Coronary artery (tissue), 2 donors: ENCODE data around the gene MYO5C.

ENCODE experiments used
- DNase-seq: peaks from one replicate; pipeline ENCODE4 v3.0.0-alpha.2; 2017; ENCODE audit warnings: low spot score
- H3K27ac ChIP-seq, 2 donors: fragments of 200-600 bp; sonication (generic); one replicate each; pipeline ENCODE4 v1.5.1; 2016 to 2019
- H3K4me3 ChIP-seq: fragments of 200-600 bp; sonication (generic); 2 replicates; pipeline ENCODE4 v1.5.1; 2016; ENCODE audit warnings: mild to moderate bottlenecking, moderate library complexity
- TF ChIP-seq, protein P1 (sequence below): fragments of 200-600 bp; sonication (generic); IDR thresholded peaks from one replicate; pipeline ENCODE4 v1.5.1; 2019; ENCODE audit warnings: antibody characterized with exemption

The MYO5C gene

DNA sequence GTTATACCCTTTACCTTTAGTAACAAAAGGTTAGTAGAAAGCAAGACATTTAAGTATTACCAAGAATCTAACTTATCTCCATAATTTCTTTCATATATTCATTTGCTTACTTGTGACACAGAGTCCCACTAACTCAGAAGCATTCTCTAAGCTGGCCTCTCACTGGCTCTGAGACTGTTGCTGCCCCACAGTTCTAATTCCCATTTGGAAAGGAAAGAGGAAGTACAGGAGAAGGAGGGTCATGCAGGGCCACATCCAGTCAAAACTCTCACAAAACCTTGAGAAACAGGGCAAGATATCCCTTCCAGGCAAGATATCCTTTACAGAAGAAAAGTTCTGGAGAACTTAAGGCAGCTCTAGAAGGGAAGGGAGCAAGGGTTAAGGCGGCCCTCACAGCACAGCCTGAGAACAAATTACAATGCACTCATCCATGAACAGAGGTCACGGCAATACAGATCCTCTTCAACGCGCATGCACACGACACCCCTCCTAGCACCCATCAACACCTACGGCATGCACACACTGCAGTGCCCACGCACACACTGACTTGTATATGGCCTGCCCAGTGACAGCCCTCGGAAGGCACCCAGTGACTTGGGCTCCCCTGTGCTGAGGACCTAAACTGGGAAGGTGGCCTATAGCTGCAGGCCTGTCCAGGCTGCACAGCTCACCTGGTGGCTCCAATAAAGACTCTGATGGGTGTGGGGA lies 13.0 kb upstream of the MYO5C start:
- no peak overlapping the region for H3K4me3 ChIP-seq
- TF ChIP-seq, protein P1, sequence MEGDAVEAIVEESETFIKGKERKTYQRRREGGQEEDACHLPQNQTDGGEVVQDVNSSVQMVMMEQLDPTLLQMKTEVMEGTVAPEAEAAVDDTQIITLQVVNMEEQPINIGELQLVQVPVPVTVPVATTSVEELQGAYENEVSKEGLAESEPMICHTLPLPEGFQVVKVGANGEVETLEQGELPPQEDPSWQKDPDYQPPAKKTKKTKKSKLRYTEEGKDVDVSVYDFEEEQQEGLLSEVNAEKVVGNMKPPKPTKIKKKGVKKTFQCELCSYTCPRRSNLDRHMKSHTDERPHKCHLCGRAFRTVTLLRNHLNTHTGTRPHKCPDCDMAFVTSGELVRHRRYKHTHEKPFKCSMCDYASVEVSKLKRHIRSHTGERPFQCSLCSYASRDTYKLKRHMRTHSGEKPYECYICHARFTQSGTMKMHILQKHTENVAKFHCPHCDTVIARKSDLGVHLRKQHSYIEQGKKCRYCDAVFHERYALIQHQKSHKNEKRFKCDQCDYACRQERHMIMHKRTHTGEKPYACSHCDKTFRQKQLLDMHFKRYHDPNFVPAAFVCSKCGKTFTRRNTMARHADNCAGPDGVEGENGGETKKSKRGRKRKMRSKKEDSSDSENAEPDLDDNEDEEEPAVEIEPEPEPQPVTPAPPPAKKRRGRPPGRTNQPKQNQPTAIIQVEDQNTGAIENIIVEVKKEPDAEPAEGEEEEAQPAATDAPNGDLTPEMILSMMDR: no peak
- H3K27ac ChIP-seq: no peak overlapping the region
- no peak for DNase-seq

DNA sequence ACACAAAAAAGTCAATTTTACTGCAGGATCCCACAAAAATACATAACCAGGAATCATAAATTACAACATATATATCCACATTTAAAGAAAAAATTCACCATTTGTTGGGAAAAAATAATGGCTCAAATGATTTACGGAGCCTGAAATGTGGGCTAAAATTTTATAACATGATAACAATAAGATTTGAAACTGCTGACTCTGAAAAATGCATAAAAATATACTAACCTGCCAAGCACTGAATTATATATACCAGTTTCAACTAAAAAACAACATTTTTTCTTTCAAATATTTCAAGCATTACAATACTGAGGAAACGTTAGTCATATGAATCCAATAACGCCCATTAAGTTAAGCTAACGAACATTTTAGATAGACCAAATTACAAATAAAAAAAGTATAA lies 12.2 kb upstream of the MYO5C start:
- H3K4me3 ChIP-seq: no peak overlapping the region

DNA sequence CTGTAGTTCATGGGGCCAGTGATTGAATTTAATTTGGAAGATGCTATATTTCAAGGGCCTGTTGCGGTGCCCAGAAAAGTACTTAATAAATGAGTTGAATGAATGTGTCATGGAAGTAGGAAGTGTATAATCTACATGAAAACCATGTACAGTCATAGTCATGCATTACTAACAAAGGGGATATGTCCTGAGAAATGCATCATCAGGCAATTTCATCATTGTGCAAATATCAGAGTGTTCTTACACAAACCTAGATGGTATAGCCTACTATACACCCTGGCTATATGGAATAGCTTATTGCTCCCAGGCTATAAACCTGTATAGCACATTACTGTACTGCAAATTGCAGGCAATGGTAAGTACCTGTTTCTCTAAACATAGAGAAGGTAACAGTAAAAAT lies 10.7 kb upstream of the MYO5C start:
- DNase-seq: no peak
- TF ChIP-seq, protein P1: no peak
- no peak overlapping the region for H3K4me3 ChIP-seq
- H3K27ac ChIP-seq: no peak overlapping the region

More for the DNA sequence above, 12.2 kb upstream of the MYO5C start:
- no peak for DNase-seq
- no peak overlapping the region for H3K27ac ChIP-seq
- TF ChIP-seq, protein P1: no peak

DNA sequence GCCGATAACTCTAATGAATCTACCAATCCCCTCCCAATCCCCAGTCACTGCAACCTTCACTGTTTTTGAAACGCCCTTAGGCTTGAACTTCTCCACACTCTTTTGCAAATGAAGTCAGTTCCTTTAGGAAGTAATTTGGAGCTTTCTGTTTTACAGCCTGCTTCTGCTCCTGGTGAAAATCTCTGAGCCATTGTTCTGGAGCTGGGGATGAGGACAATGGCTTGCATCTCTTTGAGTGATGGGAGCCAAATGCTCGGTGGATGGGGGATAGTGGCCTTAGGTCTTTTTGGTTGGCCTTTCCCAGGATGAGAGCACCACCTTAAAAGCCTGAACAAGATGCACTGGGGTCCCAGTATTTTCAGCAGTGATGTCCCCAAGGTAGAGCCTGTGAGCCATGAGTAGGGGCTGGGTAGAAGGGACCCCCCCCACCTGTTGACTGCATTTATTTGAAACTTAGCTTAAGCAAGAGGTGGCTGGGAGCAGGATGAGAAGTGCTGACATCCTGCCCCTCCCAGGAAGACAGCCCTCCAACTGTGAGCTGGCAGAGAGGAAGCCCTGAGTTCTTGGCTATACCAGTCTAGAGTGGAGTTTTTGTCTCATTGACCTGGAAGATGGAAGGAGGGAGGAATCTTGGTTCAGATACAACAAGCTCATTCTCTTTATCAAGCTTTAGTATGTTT lies 7.6 kb upstream of the MYO5C start:
- no peak for DNase-seq
- H3K4me3 ChIP-seq: no peak overlapping the region
- TF ChIP-seq, protein P1: no peak
- no peak overlapping the region for H3K27ac ChIP-seq

DNA sequence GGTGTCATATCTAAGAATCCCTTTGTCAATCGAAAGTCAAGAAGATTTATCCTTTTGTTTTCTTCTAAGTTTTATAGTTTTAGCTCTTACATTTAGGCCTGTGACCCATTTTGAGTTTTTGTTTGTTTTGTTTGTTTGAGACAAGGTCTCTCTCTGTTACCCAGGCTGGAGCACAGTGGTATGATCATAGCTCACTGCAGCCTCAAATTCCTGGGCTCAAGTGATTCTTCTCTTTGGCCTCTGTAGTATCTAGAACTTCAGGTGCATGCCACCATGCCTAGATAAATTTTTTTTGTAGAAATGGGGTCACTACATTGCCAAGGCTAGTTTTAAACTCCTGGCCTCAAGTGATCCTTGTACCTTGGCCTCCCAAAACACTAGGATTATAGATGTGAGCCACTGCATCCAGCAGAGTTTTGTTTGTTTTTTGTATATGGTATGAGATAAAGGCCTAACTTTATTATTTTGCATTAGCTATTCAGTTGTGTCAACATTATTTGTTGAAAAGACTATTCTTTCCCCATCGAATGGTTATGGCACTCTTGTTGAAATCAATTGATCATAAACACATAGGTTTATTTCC lies 5.8 kb upstream of the MYO5C start:
- TF ChIP-seq, protein P1: no peak
- DNase-seq: no peak
- H3K27ac ChIP-seq: no peak overlapping the region
- no peak overlapping the region for H3K4me3 ChIP-seq

DNA sequence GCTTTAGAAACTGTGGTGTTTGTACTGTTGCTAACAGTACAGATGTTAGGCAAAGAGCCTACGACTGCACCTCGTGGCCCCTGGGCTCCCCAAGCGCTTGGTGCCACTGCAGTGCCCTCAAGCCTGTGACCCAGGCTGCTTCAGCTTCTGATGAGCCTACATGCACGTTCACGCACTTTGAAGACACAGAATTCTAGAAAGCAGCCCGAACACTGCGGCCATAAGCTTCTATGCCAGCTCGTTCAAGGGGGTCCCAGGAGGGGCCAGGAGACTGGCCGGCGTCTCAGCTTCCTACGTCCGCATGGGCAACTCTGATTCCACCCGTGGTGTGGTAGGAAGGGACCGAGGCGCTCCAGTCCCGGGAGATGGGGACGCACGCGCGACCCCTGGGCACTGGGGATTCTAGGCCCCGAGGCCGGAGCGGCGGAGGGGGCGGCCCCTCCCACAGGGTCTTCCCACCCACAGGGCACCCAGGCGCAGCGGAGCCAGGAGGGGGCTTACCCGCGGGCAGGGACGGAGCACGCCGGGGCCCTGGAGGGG lies 653 bp downstream of the MYO5C start:
- DNase-seq: no peak
- TF ChIP-seq, protein P1: no peak
- Histone ChIP-seq H3K4me3 (peak overlapping the region; percentile 70), H3K27ac (peak overlapping the region in 1 of 2 donors; percentile 67)
